HepG2 (cell line): Measurements from ENCODE around the gene METTL23. TPM values are rescaled to one million over a fixed set of nuclear protein-coding genes. Genes with fewer than 3 reads are reported as not detected.

ENCODE experiments used
- BATF2 ChIP-seq: sonication (generic); formaldehyde crosslinking; IDR thresholded peaks from 2 replicates; pipeline ENCODE4 v1.8.0; 2022; ENCODE audit warnings: mild to moderate bottlenecking, missing genetic modification reagents, moderate library complexity
- CREB1 ChIP-seq, 2 experiments: fragments of 450-650 bp in 1 of 2; IDR thresholded peaks; 2 replicates each; pipeline ENCODE4 v1.6.1; 2016 to 2017; ENCODE audit warnings: control low read depth in 1 of 2, mild to moderate bottlenecking in 1 of 2, missing compliant biosample characterization in 1 of 2, missing genetic modification characterization in 1 of 2
- CREB3 ChIP-seq: sonication (generic); formaldehyde crosslinking; IDR thresholded peaks from 2 replicates; pipeline ENCODE4 v1.5.0; 2020; ENCODE audit warnings: missing genetic modification reagents
- FOXJ3 ChIP-seq: sonication (generic); formaldehyde crosslinking; IDR thresholded peaks from 2 replicates; pipeline ENCODE4 v1.4.0; 2020; ENCODE audit warnings: missing genetic modification reagents, mild to moderate bottlenecking, borderline replicate concordance
- SIX4 ChIP-seq: sonication (generic); formaldehyde crosslinking; IDR thresholded peaks from 2 replicates; pipeline ENCODE4 v1.4.0; 2020; ENCODE audit warnings: missing genetic modification reagents
- SNAI1 ChIP-seq: sonication (generic); formaldehyde crosslinking; IDR thresholded peaks from 2 replicates; pipeline ENCODE4 v1.5.0; 2020; ENCODE audit warnings: mild to moderate bottlenecking, missing genetic modification reagents, borderline replicate concordance
- SNAPC5 ChIP-seq: sonication (generic); formaldehyde crosslinking; IDR thresholded peaks from 2 replicates; pipeline ENCODE4 v1.8.1; 2023; ENCODE audit warnings: mild to moderate bottlenecking, missing genetic modification reagents, borderline replicate concordance
- SP5 ChIP-seq: IDR thresholded peaks from 2 replicates; pipeline ENCODE4 v1.6.1; 2016; ENCODE audit warnings: low read depth, borderline replicate concordance
- ZBTB1 ChIP-seq: sonication (generic); formaldehyde crosslinking; IDR thresholded peaks from 2 replicates; pipeline ENCODE4 v1.4.0; 2020; ENCODE audit warnings: missing genetic modification reagents, borderline replicate concordance
- ZBTB7B ChIP-seq: sonication (generic); formaldehyde crosslinking; IDR thresholded peaks from 2 replicates; pipeline ENCODE4 v1.4.0; 2020; ENCODE audit warnings: missing genetic modification reagents
- ZNF232 ChIP-seq: sonication (generic); formaldehyde crosslinking; IDR thresholded peaks from 2 replicates; pipeline ENCODE4 v1.4.0; 2020; ENCODE audit warnings: missing genetic modification reagents, borderline replicate concordance
- ZNF501 ChIP-seq: sonication (generic); formaldehyde crosslinking; IDR thresholded peaks from 2 replicates; pipeline ENCODE4 v1.5.1; 2020; ENCODE audit warnings: mild to moderate bottlenecking, moderate library complexity, missing genetic modification reagents
- ZNF547 ChIP-seq: sonication (generic); formaldehyde crosslinking; IDR thresholded peaks from 2 replicates; pipeline ENCODE4 v1.5.1; 2020; ENCODE audit warnings: mild to moderate bottlenecking, missing genetic modification reagents
- ZNF687 ChIP-seq: sonication (generic); formaldehyde crosslinking; IDR thresholded peaks from 2 replicates; pipeline ENCODE4 v1.5.1; 2020; ENCODE audit warnings: mild to moderate bottlenecking, missing genetic modification reagents, moderate library complexity
- polyA plus RNA-seq, 8 experiments: library from polyadenylated mRNA; depleted of rRNA in 3 of 8; stranded (reverse) in 7 of 8; unstranded in 1 of 8; fragments of >200 nt; fragmentation: Illumina TruSeq in 4 of 8; extraction: Trizol in 4 of 8; gene quantifications; 2 replicates each; pipeline versions ENCODE4 v1.2.1 to v1.2.3, GENCODE V29; 2011 to 2016; ENCODE audit warnings: low read depth in 4 of 8, missing spikeins in 1 of 8, mixed read lengths in 1 of 8; ENCODE audit not compliant: insufficient read depth in 1 of 8
- total RNA-seq, 5 experiments: library from RNA; depleted of rRNA; stranded (reverse); fragments of >200 nt; fragmentation: Illumina TruSeq; extraction: Trizol; gene quantifications; 2 replicates each; pipeline ENCODE4 v1.2.3, GENCODE V29; 2016; ENCODE audit warnings: low read depth in 1 of 5
- TF ChIP-seq, protein P1 (sequence below): sonication (generic); formaldehyde crosslinking; IDR thresholded peaks from 2 replicates; pipeline ENCODE4 v1.4.0; 2020; ENCODE audit warnings: missing genetic modification reagents
- TF ChIP-seq, protein P2 (sequence below): sonication (generic); formaldehyde crosslinking; IDR thresholded peaks from 2 replicates; pipeline ENCODE4 v1.4.0; 2020; ENCODE audit warnings: missing genetic modification reagents, borderline replicate concordance

The METTL23 gene
- total and polyA plus RNA-seq, 2 of the 13 experiments (the other 11 are each of a cell fraction or from before 2014, with no cell fraction given): 39.9 to 104 TPM

- TF ChIP-seq ZNF501 (CRISPR knock-in tag) (peak; percentile 61; the same call in 1 of the 2 replicates), BATF2 (CRISPR knock-in tag) (0 out of 2 replicates have a peak, but pooled peaks have one; percentile 30), SNAI1 (CRISPR knock-in tag) (peak; percentile 84; the same call in 1 of the 2 replicates), ZBTB7B (CRISPR knock-in tag) (no peak), ZBTB1 (CRISPR knock-in tag) (no peak), ZNF547 (CRISPR knock-in tag) (no peak), ZNF232 (CRISPR knock-in tag) (no peak), SNAPC5 (CRISPR knock-in tag) (no peak), FOXJ3 (CRISPR knock-in tag) (no peak), SP5 (CRISPR knock-in tag) (0 out of 2 replicates have a peak, but pooled peaks have one; percentile 35), CREB3 (no peak), CREB1 (IDR thresholded peaks at IDR 0.05) (no peak), CREB1 (CRISPR knock-in tag; IDR thresholded peaks at IDR 0.05) (no peak), SIX4 (no peak), ZNF687 (peak; percentile 67; the same call in 1 of the 2 replicates)
- TF ChIP-seq, protein P1, sequence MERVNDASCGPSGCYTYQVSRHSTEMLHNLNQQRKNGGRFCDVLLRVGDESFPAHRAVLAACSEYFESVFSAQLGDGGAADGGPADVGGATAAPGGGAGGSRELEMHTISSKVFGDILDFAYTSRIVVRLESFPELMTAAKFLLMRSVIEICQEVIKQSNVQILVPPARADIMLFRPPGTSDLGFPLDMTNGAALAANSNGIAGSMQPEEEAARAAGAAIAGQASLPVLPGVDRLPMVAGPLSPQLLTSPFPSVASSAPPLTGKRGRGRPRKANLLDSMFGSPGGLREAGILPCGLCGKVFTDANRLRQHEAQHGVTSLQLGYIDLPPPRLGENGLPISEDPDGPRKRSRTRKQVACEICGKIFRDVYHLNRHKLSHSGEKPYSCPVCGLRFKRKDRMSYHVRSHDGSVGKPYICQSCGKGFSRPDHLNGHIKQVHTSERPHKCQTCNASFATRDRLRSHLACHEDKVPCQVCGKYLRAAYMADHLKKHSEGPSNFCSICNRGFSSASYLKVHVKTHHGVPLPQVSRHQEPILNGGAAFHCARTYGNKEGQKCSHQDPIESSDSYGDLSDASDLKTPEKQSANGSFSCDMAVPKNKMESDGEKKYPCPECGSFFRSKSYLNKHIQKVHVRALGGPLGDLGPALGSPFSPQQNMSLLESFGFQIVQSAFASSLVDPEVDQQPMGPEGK (CRISPR knock-in tag): peak; percentile 90
- TF ChIP-seq, protein P2, sequence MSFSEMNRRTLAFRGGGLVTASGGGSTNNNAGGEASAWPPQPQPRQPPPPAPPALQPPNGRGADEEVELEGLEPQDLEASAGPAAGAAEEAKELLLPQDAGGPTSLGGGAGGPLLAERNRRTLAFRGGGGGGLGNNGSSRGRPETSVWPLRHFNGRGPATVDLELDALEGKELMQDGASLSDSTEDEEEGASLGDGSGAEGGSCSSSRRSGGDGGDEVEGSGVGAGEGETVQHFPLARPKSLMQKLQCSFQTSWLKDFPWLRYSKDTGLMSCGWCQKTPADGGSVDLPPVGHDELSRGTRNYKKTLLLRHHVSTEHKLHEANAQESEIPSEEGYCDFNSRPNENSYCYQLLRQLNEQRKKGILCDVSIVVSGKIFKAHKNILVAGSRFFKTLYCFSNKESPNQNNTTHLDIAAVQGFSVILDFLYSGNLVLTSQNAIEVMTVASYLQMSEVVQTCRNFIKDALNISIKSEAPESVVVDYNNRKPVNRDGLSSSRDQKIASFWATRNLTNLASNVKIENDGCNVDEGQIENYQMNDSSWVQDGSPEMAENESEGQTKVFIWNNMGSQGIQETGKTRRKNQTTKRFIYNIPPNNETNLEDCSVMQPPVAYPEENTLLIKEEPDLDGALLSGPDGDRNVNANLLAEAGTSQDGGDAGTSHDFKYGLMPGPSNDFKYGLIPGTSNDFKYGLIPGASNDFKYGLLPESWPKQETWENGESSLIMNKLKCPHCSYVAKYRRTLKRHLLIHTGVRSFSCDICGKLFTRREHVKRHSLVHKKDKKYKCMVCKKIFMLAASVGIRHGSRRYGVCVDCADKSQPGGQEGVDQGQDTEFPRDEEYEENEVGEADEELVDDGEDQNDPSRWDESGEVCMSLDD (CRISPR knock-in tag): peak; percentile 76; the same call in 1 of the 2 replicates
These were observed 934 bp upstream of the METTL23 start (continued) for GRCh38 chr17:76725580-76726230.
